ENCODE data around the gene FGF23. TPM values are rescaled to one million over a fixed set of nuclear protein-coding genes. Genes with fewer than 3 reads are reported as not detected.

The FGF23 gene
- total RNA-seq, 1 experiment from 2014 or later = 0.24 TPM

DNA sequence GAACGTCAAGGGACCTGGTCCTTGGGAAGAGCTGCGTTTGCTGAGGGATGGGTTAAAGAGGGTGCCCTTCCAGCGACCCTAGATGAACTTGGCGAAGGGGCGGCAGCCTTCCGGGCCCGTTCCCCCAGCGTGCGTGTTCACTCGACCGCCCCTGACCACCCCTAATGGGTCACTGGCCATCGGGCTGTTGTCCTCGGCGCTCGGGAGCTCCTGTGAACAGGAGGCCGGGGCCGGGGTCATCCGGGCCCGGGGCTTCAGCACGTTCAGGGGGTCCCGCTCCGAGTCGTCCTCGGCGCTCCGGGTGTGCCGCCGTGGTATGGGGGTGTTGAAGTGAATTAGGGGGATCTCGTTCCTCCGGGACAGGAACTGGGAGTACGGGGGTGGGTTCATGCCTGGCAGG, 9.2 kb downstream of the FGF23 start:
- Histone ChIP-seq H3K23ac (ENCODE audit: insufficient read length, low read depth, low read length) (no peak overlapping the region), H3K18ac (ENCODE audit: insufficient read length, low read depth, low read length) (no peak overlapping the region), H3K4ac (ENCODE audit: low read depth, low read length) (no peak overlapping the region), H3K14ac (ENCODE audit: insufficient read depth, low read length) (no peak overlapping the region; the same call in 1 of the 2 replicates), H3K79me2 (ENCODE audit: insufficient read depth, low read length) (no peaks in the 10 kb centered on the region), H3T11ph (ENCODE audit: low read length) (no peak overlapping the region), H3K23me2 (ENCODE audit: insufficient read length, low read depth, low read length, poor library complexity, severe bottlenecking) (no peaks in the 10 kb centered on the region), H4K20me1 (ENCODE audit: control insufficient read depth, insufficient read depth, insufficient read length) (peaks cover 2% of the 10 kb centered on the region), H2AK5ac (ENCODE audit: insufficient read length, low read length) (no peak overlapping the region), H4K91ac (ENCODE audit: insufficient read length, low read depth, low read length) (no peak overlapping the region), H2BK120ac (ENCODE audit: low read depth, low read length, poor library complexity, severe bottlenecking) (no peak overlapping the region), H3K9me3 (ENCODE audit: control insufficient read depth, low read depth, low read length) (no peaks in the 10 kb centered on the region), H3K27ac (ENCODE audit: insufficient read length, low read depth, low read length) (no peak overlapping the region), H3K56ac (ENCODE audit: insufficient read length, low read depth, low read length) (no peak overlapping the region), H3K9ac (ENCODE audit: extremely low read depth, insufficient read length, low read length) (no peak overlapping the region), H2AFZ (ENCODE audit: low read length) (no peak overlapping the region), H2BK12ac (ENCODE audit: insufficient read length, low read depth, low read length) (no peak overlapping the region), H3K27me3 (ENCODE audit: insufficient read depth, low read length) (no peaks in the 10 kb centered on the region), H3K79me1 (ENCODE audit: insufficient read depth, low read depth, low read length, poor library complexity, severe bottlenecking) (no peaks in the 10 kb centered on the region), H3K4me1 (ENCODE audit: insufficient read depth, low read length) (no peaks in the 10 kb centered on the region), H2BK15ac (ENCODE audit: low read depth, low read length) (no peak overlapping the region), H3K4me2 (ENCODE audit: insufficient read depth, insufficient read length, low read length) (no peak overlapping the region), H4K8ac (replicated peaks; ENCODE audit: insufficient read length, low read depth, low read length) (no peak overlapping the region), H2BK20ac (ENCODE audit: low read depth, low read length, poor library complexity, severe bottlenecking) (no peak overlapping the region), H2BK5ac (ENCODE audit: insufficient read length, low read length) (no peak overlapping the region), H4K5ac (ENCODE audit: insufficient read length, low read depth, low read length) (no peak overlapping the region)
- TF ChIP-seq, protein P1, sequence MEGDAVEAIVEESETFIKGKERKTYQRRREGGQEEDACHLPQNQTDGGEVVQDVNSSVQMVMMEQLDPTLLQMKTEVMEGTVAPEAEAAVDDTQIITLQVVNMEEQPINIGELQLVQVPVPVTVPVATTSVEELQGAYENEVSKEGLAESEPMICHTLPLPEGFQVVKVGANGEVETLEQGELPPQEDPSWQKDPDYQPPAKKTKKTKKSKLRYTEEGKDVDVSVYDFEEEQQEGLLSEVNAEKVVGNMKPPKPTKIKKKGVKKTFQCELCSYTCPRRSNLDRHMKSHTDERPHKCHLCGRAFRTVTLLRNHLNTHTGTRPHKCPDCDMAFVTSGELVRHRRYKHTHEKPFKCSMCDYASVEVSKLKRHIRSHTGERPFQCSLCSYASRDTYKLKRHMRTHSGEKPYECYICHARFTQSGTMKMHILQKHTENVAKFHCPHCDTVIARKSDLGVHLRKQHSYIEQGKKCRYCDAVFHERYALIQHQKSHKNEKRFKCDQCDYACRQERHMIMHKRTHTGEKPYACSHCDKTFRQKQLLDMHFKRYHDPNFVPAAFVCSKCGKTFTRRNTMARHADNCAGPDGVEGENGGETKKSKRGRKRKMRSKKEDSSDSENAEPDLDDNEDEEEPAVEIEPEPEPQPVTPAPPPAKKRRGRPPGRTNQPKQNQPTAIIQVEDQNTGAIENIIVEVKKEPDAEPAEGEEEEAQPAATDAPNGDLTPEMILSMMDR (conservative IDR thresholded peaks at IDR 0.05) = no peak
- no CpG with 5 or more reads among the region's 31 CpGs for WGBS (ENCODE audit: extremely low coverage, insufficient read length, low lambda C conversion rate)
- no peaks in the 10 kb centered on the region for H3K4me1 Mint-ChIP-seq
- no peaks in the 10 kb centered on the region for H3K9me3 Mint-ChIP-seq
- no peak overlapping the region for H3K4me3 Mint-ChIP-seq
- no peak for DNase-seq
- no peak overlapping the region for H3K27ac Mint-ChIP-seq
- H3K36me3 Mint-ChIP-seq (ENCODE audit: insufficient read depth in 1 of 3, low read depth in 3 of 3) = no peaks in the 10 kb centered on the region
- H3K27me3 Mint-ChIP-seq (ENCODE audit: low read depth) = peaks cover 2% of the 10 kb centered on the region

Data from H9 (cell line).